Measurements from ENCODE around the gene PSPN.

The PSPN gene

GRCh38 chr19:6413291-6413690 is 37.6 kb upstream of the PSPN start:
- Histone ChIP-seq H3K27ac (no peak overlapping the region), H4K20me1 (ENCODE audit: insufficient read depth) (no peaks in the 10 kb centered on the region), H2AFZ (ENCODE audit: low read depth) (no peak overlapping the region), H3K9ac (no peak overlapping the region), H3K79me2 (ENCODE audit: insufficient read depth, low read depth) (no peaks in the 10 kb centered on the region), H3K36me3 (ENCODE audit: insufficient read depth) (no peaks in the 10 kb centered on the region; the same call in 1 of the 2 replicates), H3K4me2 (no peak overlapping the region), H3K4me3 (IDR thresholded peaks at IDR 0.05; ENCODE audit: insufficient read depth, low read depth, low read length) (no peak overlapping the region), H3K4me1 (ENCODE audit: low read depth, poor library complexity, severe bottlenecking) (no peaks in the 10 kb centered on the region), H3K27me3 (ENCODE audit: insufficient read depth, low read depth) (no peaks in the 10 kb centered on the region)
- TF ChIP-seq CTCF (conservative IDR thresholded peaks at IDR 0.05; ENCODE audit: low read depth, low read length): no peak

- Histone ChIP-seq H3K4me2 (no peak overlapping the region), H3K4me3 (IDR thresholded peaks at IDR 0.05; ENCODE audit: insufficient read depth, low read depth, low read length) (no peak overlapping the region), H3K36me3 (ENCODE audit: insufficient read depth) (no peaks in the 10 kb centered on the region), H4K20me1 (ENCODE audit: insufficient read depth) (no peaks in the 10 kb centered on the region), H3K27ac (no peak overlapping the region), H3K9ac (no peak overlapping the region), H3K79me2 (ENCODE audit: insufficient read depth, low read depth) (no peaks in the 10 kb centered on the region), H3K27me3 (ENCODE audit: insufficient read depth, low read depth) (no peaks in the 10 kb centered on the region), H2AFZ (ENCODE audit: low read depth) (no peak overlapping the region), H3K4me1 (ENCODE audit: low read depth, poor library complexity, severe bottlenecking) (no peaks in the 10 kb centered on the region)
- peak; percentile 59 for TF ChIP-seq CTCF (conservative IDR thresholded peaks at IDR 0.05; ENCODE audit: low read depth, low read length)
Measured at GRCh38 chr19:6412447-6413091, 36.8 kb upstream of the PSPN start.

- no peak for TF ChIP-seq CTCF (conservative IDR thresholded peaks at IDR 0.05; ENCODE audit: low read depth, low read length)
- Histone ChIP-seq H3K9ac (no peak overlapping the region), H3K4me3 (IDR thresholded peaks at IDR 0.05; ENCODE audit: insufficient read depth, low read depth, low read length) (no peak overlapping the region), H3K4me1 (ENCODE audit: low read depth, poor library complexity, severe bottlenecking) (no peaks in the 10 kb centered on the region), H2AFZ (ENCODE audit: low read depth) (no peak overlapping the region), H3K27ac (no peak overlapping the region), H3K4me2 (no peak overlapping the region), H3K36me3 (ENCODE audit: insufficient read depth) (no peaks in the 10 kb centered on the region), H4K20me1 (ENCODE audit: insufficient read depth) (no peaks in the 10 kb centered on the region), H3K79me2 (ENCODE audit: insufficient read depth, low read depth) (no peaks in the 10 kb centered on the region), H3K27me3 (ENCODE audit: insufficient read depth, low read depth) (no peaks in the 10 kb centered on the region)
Measured at GRCh38 chr19:6412061-6412446, 36.3 kb upstream of the PSPN start.

- Histone ChIP-seq H3K9ac (no peak overlapping the region), H3K4me3 (IDR thresholded peaks at IDR 0.05; ENCODE audit: insufficient read depth, low read depth, low read length) (no peak overlapping the region), H3K79me2 (ENCODE audit: insufficient read depth, low read depth) (no peaks in the 10 kb centered on the region), H3K36me3 (ENCODE audit: insufficient read depth) (no peaks in the 10 kb centered on the region), H2AFZ (ENCODE audit: low read depth) (no peak overlapping the region), H3K4me2 (no peak overlapping the region), H3K27me3 (ENCODE audit: insufficient read depth, low read depth) (no peaks in the 10 kb centered on the region), H3K27ac (no peak overlapping the region), H4K20me1 (ENCODE audit: insufficient read depth) (no peaks in the 10 kb centered on the region), H3K4me1 (ENCODE audit: low read depth, poor library complexity, severe bottlenecking) (no peaks in the 10 kb centered on the region)
- TF ChIP-seq CTCF (conservative IDR thresholded peaks at IDR 0.05; ENCODE audit: low read depth, low read length): no peak
Measured at GRCh38 chr19:6409346-6409745, 33.6 kb upstream of the PSPN start.
